GM19193 (cell line): ENCODE results near the gene AK5.

Experiments used
- POLR2A ChIP-seq: IDR thresholded peaks from 4 replicates; pipeline ENCODE4 v1.6.1; 2011; ENCODE audit not compliant: insufficient read depth, insufficient read length; ENCODE audit errors: extremely low read depth

AK5 gene, protein sequence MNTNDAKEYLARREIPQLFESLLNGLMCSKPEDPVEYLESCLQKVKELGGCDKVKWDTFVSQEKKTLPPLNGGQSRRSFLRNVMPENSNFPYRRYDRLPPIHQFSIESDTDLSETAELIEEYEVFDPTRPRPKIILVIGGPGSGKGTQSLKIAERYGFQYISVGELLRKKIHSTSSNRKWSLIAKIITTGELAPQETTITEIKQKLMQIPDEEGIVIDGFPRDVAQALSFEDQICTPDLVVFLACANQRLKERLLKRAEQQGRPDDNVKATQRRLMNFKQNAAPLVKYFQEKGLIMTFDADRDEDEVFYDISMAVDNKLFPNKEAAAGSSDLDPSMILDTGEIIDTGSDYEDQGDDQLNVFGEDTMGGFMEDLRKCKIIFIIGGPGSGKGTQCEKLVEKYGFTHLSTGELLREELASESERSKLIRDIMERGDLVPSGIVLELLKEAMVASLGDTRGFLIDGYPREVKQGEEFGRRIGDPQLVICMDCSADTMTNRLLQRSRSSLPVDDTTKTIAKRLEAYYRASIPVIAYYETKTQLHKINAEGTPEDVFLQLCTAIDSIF

DNA sequence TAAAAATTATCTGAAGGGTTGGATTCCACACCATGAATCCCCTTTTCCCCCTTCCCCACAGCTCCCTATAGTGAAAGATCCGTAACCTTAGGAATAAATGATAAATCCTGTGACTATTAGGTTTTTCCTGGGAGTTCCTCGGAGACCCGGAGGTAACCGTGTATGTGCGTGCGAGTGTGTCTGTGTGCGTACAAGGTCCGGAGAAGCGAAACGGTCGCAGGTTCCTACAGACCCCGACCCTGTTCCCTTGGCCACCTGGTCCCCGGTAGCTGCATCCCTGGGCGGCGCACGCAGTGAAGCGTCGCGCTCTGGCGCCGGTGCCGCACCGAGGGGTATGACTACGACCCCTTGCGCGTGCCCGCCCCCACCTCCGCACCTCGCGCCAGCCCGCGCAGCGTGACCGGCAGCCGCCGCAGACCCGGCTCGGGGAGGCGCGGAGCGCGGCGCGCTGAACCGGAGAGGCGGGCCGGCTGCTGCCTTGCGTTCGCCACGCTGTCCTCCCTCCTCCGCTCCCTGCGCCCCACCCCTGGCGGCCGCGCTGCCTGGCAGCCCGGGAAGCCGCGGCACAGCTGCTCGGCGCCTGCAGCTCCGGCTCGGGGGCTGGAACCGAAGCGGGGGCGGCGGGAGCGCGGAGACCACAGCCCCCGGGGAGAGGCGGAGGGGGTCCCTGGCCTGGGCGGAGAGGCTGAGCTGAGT is at the start of gene AK5:
AK5 (plus strand) TSS at position 529 of the 696 bp plus-strand sequence. CDS start 295 bp downstream, outside the sequence.
- TF ChIP-seq POLR2A = no peak

DNA sequence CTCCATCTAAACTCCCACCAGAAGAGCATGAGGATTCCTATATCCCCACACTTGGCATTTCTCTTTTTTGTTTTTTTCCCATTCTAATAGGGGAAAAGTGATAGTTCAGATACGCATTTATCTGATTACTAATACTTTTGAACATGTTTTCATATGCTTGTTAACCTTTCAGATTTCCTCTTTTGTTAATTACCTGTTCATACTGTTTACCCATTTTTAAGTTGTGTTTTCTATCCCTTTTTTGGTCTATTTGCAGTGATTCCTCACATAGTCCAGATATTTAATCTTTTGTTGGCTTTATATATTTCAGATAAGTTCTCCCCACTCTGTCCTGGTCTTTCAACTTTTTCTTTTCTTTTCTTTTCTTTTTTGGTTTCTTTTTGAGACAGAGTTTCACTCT is 49.0 kb upstream of the AK5 start:
- no peak for TF ChIP-seq POLR2A

DNA sequence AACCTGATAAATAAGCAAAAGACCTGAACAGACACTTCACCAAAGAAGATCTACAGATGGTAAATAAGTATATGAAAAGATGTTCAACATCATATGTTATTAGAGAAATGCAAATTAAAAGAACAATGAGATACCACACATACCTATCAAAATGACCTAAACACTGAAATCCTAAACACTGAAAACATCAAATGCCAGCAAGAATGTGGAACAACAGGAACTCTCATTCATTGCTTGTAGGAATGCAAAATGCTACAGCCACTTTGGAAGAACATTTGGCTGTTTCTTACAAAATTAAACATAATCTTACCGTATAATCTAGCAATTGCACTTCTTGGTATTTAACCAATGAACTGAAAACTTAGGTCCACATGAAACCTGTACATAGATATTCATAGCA is 47.7 kb upstream of the AK5 start:
- no peak for TF ChIP-seq POLR2A

DNA sequence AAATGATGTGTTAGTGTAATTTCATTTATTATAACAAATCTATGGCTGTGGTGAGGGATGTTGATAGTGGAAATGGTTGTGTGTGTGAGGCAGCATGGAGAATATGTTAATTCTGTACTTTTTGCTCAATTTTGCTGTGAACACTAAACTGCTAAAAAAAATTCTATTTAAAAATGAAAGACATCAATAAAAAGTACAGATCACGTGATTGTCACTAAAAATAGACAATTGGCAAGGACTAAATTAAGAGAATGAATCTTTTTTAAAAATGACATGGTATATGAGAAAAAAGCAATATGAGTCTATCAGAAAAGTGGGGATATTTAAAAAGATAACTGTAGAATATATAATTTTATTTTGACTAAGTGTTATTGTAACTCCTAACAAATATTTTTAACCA is 46.9 kb upstream of the AK5 start:
- no peak for TF ChIP-seq POLR2A

DNA sequence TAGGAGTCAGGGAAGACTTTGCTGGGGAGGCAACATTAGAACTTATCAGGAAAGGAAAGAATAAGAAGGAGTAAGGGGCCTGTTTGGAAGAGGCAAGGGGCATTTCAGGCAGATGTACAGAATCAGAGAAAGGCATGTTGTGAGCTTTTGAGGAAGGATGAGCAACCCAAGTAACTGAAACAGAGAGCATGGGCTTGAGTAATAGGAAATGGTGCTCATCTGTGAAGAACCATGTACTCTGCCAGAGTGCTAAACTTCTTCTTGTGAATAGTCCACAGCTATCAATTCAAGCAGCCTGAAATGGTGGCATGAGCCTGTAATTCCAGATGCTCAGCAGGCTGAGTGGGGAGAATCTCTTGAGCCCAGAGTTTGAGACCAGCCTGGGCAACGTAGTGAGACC is 43.4 kb upstream of the AK5 start:
- TF ChIP-seq POLR2A = no peak

DNA sequence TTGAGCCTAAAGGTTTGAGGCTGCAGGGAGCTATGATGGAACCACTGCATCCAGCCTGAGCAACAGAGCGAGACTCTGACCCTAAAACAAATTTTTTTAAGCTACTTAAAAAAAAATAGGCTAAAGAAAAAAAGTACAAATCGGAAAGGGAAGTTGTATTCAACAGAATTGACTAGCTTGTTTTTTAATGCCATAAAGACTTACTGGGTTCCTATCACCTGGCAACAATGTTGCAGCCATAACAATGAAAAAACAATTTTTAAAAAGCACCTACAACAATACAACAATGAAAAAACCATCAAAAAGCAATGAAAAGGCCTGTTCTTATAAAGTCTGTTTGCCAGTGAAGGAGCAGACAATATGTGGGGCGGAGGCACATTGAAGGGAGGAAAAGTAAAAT is 42.5 kb upstream of the AK5 start:
- TF ChIP-seq POLR2A = no peak

DNA sequence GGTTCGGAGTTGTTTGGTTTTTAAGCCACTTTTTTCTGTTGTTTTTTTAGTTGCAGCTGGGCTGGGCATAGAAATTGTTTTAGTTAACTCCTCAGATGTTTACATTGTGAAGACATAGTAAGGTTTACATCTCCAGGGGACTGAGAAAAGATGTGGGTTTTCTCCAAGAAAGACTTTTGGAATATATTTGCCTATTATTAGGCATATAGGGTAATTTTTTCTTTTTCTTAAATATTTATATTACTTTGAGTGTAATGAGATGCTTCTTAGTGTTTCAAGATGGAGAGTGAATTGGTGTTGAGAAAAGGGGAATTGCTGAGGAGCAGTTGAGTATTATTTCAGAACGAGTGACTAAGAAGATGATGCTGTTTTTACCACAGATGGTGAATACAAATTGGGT is 36.0 kb upstream of the AK5 start:
- no peak for TF ChIP-seq POLR2A

DNA sequence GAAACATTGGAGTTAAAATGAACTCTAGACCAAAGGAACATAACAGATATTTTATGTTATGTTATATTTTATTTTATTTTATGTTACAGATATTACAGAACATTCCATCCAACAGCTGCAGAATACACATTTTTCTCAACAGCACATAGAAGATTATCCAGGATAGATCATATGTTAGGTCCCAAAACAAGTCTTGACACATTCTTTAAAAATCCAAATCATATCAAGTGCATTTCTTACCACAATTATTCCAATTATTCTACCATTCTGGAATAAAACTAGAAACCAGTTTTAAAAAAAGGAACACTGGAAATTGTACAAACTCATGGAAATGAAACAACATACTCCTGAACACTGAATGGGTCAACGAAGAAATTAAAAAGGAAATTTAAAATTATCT is 31.7 kb upstream of the AK5 start:
- no peak for TF ChIP-seq POLR2A

DNA sequence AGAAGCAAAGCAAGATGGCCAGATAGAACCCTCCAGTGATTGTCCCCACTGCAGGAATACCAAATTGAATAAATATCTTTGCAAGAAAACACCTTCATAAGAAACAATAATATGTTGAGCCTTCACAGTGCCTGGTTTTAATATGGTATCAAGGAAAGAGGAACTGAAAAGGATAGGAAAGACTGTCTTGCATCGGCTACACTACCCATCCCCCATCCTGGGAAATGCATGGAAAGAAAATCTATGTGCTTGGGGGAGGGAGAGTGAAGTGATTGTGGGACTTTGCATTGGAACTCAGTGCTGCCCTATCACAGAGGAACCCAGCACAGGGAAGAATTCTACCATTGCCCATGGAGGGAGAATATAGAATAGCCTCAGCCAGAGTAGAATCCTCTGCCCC is 28.6 kb upstream of the AK5 start:
- TF ChIP-seq POLR2A = no peak

DNA sequence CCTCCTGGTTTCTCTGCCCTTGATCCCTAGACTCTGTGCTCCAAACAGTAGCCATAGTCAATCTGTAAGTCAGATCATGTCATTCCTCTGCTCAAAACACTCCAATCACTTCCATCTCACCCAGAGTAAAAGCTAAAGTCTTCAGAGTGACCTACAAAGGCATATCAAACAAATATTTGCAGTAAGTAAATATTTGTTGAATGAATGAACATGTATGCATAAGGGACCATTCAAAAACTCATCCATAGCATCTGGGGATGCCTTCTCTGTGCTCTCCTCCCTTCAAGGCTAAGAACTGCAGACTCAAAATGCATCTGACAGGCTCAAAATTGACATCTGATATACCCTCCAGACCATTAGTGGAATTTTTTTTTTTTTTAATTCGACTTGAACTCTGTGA is 18.1 kb upstream of the AK5 start:
- no peak for TF ChIP-seq POLR2A

DNA sequence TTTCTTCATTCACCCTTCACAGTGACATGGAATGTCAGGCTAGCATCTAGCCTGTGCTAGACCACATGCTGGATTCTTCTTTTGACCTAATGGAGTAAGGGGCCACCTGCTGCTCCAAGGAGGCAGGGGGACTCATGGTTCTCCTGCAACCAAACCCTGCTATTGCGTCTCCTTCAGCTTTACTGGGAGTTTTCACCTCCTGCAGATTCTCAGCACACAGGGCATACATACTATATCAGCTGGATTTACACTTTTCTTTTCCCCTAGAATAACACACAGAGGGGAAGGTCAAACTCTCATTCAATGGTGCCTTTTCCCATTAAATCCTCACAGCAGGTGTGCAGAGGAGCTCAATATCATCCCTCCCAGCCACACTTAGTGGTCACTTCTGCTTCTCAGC is 16.6 kb upstream of the AK5 start:
- no peak for TF ChIP-seq POLR2A

DNA sequence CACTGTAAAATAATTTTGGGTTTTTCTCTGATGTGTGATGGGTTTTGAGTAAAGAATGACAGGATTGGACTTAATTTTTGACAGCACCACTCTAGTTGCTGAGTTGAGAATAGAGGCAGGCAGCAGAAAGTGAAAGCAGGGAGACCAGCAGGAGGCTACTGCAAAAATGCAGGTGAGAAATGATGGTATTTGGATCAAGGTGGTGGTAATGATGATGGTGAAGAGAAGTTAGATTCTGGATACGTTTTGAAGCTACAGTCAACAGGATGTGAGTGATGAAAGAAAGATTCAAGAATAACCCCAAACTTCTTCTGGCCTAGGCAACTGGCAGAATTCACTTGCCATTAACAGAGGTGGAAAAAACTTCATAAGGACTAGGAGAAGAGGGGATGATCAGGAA is 14.8 kb upstream of the AK5 start:
- no peak for TF ChIP-seq POLR2A

DNA sequence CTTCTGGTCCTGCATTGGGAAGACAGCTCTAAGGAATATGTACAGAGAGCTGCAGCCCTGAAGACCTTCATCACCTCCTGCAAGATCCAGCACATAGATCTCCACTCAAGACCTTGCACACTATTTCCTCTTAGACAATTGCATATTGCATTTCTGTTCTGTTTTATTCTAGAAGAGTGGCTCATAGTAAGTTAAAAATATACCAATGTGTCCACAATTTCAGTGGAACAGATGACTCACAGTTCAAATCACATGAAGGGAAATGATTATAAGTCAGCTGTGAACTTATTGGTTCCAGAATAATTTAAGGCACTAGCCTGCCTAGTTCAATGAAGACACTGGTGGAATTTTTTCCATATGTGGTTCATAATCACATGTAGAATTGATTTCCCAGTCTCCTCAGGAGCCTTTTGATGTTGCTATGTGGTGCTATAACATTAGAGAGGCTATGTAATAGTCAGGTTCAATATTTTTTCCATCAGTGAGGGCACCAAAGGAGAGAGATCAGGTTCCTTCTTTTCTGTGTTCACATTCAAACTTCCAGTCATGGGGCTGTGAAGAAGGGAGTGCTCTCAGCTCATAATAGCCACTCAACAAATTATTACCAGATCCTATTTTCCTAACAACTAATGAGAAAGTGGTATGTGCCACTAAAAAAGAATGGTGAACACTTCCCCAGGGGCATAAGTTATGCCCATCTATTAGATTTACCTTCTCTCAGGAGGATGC is 9.8 kb upstream of the AK5 start:
- TF ChIP-seq POLR2A = no peak

DNA sequence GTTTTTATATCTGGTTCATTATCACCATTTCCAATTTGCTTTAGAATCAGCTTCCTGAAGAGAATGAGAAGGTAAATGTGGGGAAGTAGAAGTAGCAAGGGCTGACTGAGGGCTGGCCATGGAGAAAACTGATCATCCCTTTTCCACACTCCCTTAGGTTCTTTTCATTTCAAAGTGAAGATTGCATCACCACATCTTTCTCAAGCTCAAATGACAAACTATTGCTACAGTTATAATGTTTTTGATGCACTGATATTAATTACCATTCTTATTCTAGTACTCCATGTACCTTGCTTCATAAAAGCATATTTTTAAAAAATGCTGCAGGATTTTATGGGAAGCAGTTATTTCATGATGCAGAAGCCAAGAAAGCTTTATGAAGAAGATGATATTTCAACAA is 7.9 kb upstream of the AK5 start:
- TF ChIP-seq POLR2A = no peak

DNA sequence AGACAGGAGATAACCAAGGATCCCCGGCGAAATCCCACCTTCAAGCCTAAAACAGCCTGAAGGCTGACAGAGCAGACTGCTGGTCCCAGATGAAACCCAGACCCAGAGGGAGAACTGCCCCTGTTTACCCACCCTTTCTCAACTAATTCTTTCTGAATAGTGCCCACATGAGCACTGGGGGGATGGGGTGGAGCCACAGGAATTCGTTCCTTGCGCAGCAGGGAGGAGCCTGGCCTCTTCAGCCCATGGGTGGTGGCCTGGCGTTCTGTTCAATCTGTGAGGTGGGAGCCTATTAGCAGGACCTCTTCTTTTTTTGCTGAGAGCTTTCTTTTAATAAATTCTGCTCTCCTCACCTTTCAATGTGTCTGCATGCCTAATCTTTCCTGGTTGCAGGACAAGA is 6.6 kb upstream of the AK5 start:
- no peak for TF ChIP-seq POLR2A
